GM21619 (cell line): Measurements from ENCODE around the gene RASGRP1.

Source experiments
- ATAC-seq: cut with Tn5 transposase; IDR thresholded peaks from one replicate; pipeline ENCODE4 v1.9.1; 2021; ENCODE audit not compliant: unreplicated experiment

The RASGRP1 gene

DNA sequence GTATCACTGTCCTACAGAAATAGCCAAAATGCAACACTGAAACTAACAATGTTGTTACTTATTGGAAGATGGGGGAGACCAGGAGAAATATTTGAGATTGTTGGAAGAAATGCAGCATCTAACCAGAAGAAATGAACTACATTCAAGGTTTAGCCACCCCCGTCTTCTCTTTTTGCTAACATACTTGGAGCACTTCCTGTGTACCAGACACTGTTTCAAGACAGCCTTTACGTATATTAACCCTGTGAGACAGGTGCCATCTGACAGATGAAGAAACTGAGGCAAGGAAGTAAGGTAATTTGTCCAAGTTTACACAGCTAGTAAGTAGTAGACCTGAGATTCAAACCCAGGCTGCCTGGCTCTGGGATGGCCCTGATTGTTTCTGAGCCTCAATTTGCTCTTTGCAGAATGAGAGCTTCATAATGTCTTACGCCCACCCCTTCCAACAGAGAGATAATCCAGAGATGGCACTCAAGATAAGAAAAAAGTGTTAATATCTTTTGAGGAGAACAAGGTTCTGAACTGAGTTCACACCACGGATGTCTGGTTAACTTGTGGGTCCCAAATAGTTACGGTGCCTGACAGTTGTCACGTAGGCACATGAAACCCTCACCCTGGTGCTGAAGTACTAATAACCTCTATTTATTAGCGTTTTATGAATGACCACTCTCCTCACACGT is 26.1 kb downstream of the RASGRP1 start:
- ATAC-seq = no peak

DNA sequence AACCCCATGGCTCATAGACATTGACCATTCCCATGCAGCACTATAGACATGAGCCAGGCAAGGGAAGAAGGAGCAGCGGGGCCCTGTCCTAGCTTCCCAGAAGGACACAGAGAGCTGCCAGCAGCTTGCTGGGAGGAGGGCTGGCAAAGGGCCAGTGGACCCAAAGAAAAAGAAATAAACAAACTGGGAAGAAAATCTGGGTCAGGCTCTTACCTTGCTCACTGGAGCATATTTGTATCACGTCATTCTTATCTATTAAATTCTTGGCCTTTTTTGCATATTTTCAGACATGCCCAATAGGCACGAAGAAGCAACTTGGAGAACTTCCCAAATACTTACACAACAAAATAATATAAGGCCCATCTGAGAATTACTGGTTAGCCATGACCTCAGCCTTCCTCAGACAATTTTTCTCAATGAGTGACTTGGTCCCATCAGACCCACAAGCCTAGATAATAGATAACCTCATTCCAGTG is 28.4 kb downstream of the RASGRP1 start:
- no peak for ATAC-seq

DNA sequence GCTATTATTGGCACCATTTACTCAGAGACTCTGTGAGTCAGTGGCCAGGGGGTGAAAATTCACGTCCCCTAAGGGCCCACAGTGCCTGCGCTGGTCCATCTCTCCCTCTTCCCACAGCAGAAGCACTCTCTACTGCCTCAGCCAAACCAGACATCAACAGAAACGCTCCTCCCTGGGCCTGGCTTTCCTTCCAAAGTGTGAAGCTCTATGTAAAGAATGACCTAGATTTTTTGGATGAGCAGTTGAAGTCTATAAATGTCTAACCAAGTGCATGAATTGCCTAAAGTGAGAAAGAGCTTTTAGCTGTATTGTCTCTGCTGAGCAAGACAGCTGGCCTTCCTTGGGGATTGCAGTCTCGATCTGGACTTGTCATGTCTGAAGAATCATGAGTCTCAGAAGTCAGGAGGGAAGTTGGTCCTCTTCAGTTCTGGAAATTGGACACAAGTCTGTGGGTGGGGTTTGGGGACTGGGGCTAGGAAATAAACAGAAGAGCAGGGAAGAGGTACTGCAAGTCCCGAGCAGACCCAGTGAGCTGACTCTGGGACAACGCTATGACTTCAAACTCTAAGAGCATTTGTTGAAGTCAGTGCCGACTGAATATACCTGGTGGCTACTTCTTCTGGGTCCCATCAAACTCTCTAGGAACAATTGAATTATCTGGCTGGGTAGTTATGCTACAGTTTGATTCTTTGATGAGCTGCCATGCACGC is 29.0 kb downstream of the RASGRP1 start:
- no peak for ATAC-seq

DNA sequence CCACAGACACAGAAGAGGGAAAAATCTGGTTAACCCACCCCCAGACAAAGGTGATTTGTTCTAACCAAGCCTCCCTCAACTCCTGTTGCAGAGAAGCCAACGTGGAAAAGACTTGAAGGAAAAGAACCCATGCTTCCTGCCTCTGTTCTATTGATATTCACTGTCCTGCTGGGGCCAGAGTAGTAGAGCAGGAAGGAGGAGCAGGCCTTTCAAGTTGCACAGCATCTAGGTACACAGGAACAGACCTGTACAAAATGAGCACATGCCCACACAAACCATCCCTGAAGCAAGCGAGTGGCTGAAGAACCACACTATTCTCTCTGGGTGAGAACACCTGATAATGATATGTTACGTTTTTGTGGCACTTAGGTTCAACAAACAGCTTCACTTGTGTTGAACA is 29.9 kb downstream of the RASGRP1 start:
- ATAC-seq = no peak

DNA sequence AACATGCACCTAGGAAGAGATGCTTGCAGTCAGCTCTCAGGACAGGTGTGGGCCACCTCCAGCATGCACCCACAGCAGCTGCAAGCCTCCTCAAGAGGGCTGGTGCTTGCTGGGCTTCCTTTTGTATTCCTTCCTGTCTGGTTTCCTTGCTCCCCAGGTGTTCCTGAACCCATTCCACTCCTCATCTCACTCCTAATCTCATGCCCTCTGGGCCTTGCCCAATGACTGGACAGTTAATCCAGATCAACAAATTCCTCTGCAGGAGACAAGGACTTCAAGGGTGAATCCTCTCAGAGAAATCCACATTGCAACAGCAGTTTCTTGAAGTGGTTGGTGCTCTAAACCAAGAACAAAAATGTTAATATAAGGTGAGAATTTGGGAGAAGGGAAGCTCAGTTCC is 30.7 kb downstream of the RASGRP1 start:
- no peak for ATAC-seq

DNA sequence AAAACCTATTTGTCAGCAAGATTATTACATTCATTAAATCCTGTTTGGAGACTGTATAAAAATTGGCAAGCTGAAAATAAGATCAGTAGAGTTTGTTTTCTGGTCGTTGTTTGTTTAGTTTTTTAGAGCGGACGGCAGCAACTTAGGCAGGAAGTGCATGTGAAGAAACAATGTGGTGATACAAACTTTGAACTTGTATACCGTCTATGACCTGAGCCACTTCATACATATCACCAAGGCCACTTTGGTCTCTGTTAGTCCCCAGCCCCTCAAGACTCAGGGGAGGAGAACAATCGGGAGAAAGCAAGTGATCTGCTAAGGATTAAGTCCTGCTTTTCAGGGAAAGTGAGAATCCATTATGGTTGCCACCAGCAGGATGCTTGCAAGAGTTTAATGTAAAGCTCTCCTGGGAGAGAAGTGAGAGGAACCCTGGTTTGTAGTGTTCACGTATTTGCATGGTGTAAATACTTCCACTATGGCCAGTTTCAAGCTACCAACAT is 31.1 kb downstream of the RASGRP1 start:
- ATAC-seq = no peak

DNA sequence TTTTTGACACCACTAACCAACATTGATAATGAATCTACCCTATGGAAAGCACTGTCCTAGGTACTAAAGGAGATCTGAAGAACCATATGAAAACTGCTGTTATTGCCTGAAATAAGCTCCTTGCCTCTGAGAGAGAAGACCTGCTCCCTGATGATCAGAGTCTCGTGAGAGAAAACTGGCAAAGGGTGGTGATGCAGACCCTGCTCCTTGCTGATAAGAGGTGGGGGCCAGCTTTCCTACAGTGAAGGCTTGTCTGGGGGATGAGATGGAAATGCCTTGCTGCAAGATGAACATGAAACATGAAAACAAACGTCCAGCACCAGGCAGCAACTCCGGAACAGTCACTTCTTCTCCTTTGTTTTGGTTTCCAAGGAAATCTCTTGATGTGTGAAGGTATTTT is 31.9 kb downstream of the RASGRP1 start:
- no peak for ATAC-seq

DNA sequence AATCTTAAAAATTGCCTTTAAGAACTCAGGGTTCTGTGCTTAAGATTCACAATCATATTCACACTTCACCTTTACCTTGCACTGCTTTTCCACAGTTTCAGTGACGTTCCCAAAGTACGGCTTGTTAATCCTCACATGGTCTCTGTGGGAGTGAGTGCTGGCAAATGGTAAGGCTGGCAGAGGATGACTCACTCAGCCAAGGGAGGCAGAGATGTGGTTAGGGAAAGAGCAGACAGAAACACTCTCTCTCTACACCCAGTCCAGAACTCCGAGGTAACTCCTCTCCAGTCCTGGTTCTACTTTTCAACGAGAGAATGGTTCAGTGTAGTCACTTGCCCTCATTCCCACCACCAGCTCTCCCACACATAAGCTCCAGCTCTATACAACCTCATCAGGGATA is 33.1 kb downstream of the RASGRP1 start:
- ATAC-seq = no peak

DNA sequence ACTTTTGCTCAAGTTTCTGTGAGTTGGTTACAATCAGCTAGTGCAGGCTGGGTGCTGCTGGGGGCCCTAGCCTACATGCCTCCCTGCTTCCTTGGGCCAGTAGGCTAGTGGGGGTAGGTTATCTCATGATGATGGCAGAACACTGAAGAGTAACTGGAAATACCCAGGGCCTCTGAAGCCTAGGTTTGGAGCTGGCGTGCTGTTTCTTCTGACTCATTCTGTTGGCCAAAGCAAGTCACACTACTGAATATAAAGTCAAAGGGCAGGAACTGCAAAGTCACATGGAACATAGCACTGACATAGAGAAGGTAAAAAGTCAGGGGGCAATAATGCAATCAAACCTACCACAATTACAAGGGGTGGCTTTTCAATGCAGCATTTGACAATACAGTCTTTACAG is 34.5 kb downstream of the RASGRP1 start:
- ATAC-seq = peak; percentile 63

DNA sequence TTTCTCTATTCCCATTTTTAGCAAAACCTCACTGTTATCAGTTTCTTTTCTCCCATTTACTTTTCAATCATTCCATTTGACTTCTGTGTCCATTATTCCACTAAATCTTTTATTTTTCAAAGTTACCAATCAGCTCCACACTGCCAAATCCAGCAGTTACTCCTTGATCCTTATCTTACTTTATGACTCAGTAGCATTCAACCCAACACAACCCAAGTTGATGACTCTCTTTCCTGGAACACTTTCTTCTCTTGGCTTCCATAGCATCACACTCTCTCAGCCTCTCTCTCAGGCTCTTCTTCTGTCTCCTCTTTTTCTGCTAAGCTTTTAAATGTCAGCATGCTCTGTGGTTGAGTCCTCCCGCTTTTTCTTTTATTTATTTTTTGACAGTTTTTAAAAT is 36.3 kb downstream of the RASGRP1 start:
- no peak for ATAC-seq

DNA sequence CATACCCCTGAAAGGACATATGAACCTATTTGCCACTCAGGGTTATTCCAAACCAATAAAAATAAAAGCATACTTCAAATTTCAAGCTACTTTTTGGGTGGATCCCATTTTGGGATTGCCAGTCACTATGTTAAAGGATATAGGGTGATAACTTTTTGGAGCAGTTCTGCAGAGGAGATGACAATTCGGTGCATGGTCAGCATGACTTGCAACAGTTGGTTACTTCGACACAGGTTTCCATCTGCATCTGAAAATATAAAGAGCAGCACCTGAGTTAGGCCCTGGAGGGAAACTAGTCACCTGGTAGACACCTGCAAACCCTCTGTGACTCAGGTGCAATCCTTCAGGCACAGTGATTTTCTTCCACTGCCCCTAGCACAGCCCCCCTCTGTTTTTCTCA is 38.5 kb downstream of the RASGRP1 start:
- ATAC-seq = no peak

DNA sequence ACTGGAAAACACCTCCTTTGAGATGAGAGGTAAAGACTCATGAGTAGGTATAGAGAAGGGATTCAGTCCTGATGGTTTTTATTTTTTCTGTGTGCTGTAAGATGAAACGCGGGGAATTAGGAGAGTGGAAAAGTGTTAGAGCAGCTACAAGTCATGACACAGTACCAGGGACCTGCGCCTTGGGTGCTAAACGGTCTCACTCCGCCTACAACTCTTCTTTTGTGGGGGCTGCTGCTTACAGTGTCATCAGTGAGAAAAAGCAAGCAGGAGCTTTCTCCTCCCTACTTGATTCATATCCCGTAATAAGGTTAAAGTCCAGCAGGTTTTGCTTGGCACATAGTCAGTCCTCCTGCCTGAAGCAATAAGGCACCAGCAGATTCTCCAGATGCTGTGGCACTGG is 39.1 kb downstream of the RASGRP1 start:
- no peak for ATAC-seq

DNA sequence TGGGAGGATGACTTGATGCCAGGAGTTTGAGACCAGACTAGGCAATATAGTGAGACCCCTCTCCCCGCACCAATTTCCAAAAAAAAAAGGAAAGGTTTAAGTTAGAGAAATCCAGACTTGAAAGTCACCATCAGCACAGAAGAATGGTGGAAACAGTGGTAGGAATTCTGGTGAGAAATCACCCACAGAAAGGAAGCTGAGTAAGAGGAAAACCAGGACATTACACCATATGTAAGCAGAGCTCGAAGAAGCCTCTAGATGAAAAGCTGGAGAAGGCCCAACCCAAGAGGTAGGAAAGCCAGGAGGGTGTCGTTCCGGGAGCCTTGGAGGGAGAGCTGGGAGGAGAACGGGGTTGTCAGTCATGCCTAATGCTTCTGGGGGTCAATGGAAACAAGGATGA is 40.5 kb downstream of the RASGRP1 start:
- ATAC-seq = no peak

DNA sequence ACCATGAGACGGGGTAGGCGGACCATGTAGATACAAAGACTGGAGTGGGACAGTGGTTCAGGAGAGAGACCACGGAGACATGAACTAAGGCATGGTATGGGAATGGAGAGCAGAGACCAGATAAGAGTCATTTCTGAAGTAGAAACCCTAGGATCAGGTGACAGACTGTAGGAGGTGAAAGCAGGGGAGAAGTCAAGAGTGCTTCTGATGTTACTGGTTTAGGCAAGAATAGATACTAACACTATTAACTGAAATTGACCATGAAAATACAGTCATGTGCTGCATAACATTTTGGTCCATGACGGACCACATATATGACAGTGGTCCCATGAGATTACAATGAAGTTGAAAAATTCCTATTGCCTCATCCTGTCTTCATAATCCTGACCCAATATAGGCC is 41.7 kb downstream of the RASGRP1 start:
- no peak for ATAC-seq

DNA sequence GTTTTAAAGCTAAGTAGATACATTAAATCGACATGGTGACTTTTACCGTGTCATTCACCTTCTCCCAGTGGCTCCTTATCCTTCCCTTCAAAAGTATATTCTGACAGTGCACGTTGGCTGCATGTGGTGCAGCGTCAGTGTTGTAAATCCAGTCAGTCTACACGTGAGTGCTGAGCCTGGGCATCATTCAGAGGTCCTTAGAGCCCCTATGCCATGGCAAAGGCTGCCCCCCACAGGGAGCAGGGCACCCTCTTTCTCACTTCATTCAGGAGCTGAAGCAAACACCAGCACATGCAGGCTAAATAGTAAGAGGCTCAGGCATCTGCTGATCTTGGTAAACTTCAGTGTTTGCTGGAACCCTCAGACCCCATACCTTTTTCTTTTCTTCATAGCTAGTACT is 43.3 kb downstream of the RASGRP1 start:
- no peak for ATAC-seq

DNA sequence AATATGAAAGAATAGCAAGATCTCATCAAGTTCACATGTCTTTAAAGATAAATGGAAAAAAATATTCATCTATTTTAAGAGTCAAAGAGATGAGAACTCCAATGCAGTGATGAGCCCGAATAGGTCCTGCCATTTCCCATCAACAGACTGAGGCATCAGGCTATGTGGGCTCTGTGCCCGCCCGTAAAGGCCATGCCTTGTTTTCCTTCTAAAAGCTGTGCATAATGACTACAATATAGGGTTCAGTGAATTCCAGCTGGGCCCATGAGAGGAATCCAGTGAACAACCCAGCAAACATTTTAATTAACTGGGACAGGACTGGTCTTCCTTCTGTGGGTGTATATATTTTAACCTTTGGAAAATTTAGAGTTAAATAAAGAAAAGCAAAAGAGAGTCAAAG is 44.6 kb downstream of the RASGRP1 start:
- no peak for ATAC-seq

DNA sequence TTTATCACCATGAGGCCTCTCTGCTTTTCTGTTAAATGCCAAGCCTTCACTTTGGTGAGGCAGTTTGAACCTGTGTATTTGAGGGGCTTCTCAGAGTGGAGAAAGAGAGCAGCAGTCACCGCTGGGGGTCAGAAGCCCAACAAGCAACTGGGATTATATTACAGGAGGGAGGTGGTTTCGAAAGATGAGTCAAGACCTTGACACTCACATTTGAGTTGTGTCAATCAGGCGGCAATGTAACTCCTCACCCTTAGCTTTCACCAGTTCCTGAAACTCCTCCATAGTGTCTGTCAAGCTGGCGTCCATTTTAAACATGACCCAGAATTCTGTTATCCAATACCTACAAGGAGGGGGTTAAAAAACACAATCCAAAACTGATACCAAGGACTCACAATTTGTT is 46.5 kb downstream of the RASGRP1 start:
- no peak for ATAC-seq

DNA sequence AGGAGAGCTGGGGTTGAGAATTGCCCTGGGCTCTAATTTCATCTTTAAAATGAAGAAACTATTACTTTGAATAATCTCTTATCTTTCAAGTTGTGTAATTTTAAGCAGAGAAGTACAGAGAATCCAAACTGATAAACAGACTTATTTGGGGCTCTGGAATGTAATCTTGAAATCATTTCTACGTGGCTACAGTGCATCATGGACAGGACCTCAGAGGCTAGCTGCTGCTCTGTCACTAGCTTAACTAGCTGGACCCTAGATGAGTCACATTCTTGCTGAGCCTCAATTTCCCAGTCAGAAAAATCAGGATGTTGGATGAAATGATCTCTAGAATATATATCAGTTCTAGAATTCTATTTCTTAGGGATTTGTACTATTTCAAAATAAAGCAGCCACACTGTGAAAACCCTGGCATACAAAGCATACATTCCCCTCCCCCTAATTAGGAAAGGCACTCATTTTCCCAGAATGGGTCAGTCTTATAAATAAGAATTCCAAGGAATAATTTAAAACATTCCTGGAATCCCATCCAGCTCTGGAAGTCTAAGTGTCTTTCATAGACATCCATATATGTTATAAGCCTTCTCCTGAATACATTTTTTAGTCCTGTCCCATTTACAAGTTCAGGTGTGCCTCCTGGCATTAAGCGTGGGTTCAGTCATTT is 47.2 kb downstream of the RASGRP1 start:
- no peak for ATAC-seq

DNA sequence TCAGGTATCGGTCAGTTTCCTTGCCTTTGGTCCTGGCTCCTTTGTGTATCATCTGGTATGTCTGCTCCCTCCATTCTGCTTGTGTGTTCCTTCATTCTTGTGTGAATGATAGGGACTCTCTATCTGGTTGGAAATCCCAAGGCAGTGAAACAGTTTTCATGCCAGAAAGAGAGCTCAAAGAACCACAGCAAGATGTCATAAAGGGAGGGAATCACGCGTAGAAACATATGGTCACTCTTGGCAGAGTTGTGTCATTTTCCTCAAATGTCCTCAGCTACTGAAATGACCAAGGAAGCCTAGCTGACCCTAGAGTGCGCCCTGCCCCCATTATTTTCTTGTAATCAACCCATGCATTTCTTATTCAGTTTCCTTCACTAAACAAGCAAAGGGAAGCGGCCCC is 48.0 kb downstream of the RASGRP1 start:
- no peak for ATAC-seq

DNA sequence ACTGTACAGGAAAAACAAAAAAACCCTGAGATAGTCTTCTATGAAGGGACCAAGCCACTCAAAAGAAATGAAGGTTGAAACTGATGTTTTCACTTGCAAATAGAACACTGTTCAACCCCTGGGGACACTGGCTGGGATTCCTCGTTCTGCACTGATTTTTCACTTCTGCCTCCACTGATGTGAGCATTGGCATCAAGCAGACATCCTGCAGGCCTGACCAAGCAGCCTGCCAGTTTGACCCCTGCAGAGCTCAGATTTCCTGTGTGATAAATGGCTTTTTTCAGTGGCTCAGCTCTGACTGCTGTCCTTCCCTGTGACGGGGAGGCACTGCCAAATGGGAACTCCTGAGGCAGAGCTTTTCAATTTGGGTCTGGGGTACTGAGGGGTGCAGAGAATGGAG is 50.0 kb downstream of the RASGRP1 start:
- ATAC-seq = peak; percentile 80

DNA sequence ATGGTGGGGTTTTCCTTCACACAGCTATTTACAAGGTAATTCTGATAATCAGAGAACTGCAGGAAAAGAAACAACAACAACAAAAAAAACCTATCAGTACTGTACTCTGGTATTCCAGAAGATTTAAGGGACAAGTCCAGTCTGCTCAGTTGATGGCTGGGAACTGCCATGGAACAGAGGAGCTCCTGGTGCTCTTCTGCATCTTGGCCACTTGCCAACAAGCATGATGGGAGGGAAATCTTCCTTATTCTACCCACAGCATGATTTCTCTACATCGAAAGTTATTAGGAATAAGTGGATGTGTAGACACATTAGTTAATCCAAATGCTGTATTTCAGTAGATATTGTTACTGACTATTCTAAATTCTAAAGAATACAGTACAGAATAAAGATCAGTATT is 51.7 kb downstream of the RASGRP1 start:
- no peak for ATAC-seq

DNA sequence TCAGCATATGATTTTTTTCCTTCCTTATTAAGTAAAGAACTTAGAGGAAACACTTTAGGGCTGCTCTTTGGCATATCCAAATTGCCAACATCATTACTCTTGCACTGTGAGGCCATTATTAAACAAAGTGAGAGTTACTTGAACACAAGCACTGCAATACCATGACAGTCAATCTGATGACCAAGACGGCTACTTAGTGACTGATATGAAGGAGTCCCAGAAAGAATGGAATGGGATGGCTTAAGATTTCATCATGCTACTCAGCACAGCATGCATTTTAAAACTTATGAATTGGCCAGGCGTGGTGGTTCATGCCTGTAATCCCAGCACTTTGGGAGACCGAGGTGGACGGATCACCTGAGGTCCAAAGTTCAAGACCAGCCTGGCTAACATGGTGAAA is 55.5 kb downstream of the RASGRP1 start:
- ATAC-seq = no peak
